Uterus (tissue), 4 donors: ENCODE results near the gene USO1. TPM values are rescaled to one million over a fixed set of nuclear protein-coding genes. Genes with fewer than 3 reads are reported as not detected.
"Not testable (repeated sequence)": the region's sequence is repeated elsewhere in the genome, so short reads cannot be mapped to it uniquely, and the experiment has no call there.

Experiments used
- DNase-seq, 2 donors: peaks; one replicate each; pipeline ENCODE4 v3.0.0-alpha.2; 2019 to 2020
- H3K27ac ChIP-seq, 2 donors: fragments of 200-600 bp; sonication (generic); 1 replicate in 1 of 2; 2 replicates in 1 of 2; pipeline ENCODE4 v1.5.1; 2016 to 2018
- H3K27me3 ChIP-seq, 2 donors: fragments of 200-600 bp; sonication (generic); one replicate each; pipeline ENCODE4 v1.5.1; 2018 to 2019; ENCODE audit warnings: control low read depth in 1 of 2
- H3K36me3 ChIP-seq, 2 donors: fragments of 200-600 bp; sonication (generic); one replicate each; pipeline ENCODE4 v1.5.1; 2019; ENCODE audit warnings: control low read depth in 1 of 2
- H3K4me1 ChIP-seq, 2 donors: fragments of 200-600 bp; sonication (generic); one replicate each; pipeline ENCODE4 v1.5.1; 2018 to 2019; ENCODE audit warnings: control low read depth in 1 of 2
- H3K4me3 ChIP-seq, 2 donors: fragments of 200-600 bp; sonication (generic); 1 replicate in 1 of 2; 2 replicates in 1 of 2; pipeline ENCODE4 v1.5.1; 2018 to 2019; ENCODE audit warnings: mild to moderate bottlenecking in 1 of 2
- H3K9me3 ChIP-seq, 2 donors: fragments of 200-600 bp; sonication (generic); one replicate each; pipeline ENCODE4 v1.5.1; 2019; ENCODE audit warnings: control low read depth in 1 of 2
- CTCF ChIP-seq, 4 experiments: fragments of 200-600 bp in 2 of 4; fragments of 450-650 bp in 2 of 4; sonication (generic) in 2 of 4; IDR thresholded peaks; one replicate each; pipeline ENCODE4 v1.5.1; 2016 to 2019; ENCODE audit warnings: antibody characterized with exemption in 4 of 4, mild to moderate bottlenecking in 2 of 4, moderate library complexity in 1 of 4
- POLR2A ChIP-seq, 2 donors: fragments of 450-650 bp; IDR thresholded peaks; one replicate each; pipeline ENCODE4 v1.6.1; 2016; ENCODE audit warnings: antibody characterized with exemption in 2 of 2, mild to moderate bottlenecking in 1 of 2, moderate library complexity in 1 of 2
- intact Hi-C: fragments of 100-400 bp; cut with DNase I; formaldehyde crosslinking; loops from one replicate; pipeline ENCODE4 v1.15.1; 2023; ENCODE audit warnings: low total_unique reads
- total RNA-seq, 4 donors: library from RNA; depleted of rRNA in 3 of 4; stranded (reverse); fragments of >200 nt in 3 of 4; gene quantifications; one replicate each; pipeline versions ENCODE4 v1.1.0 to v1.2.4, GENCODE V29; 2014 to 2023
- donor health status: DM: yes; HTN: yes; CAD: no.

Gene USO1
- total RNA-seq, 4 donors from 2014 or later: 20.0 to 127 (median 59.4) TPM

DNA sequence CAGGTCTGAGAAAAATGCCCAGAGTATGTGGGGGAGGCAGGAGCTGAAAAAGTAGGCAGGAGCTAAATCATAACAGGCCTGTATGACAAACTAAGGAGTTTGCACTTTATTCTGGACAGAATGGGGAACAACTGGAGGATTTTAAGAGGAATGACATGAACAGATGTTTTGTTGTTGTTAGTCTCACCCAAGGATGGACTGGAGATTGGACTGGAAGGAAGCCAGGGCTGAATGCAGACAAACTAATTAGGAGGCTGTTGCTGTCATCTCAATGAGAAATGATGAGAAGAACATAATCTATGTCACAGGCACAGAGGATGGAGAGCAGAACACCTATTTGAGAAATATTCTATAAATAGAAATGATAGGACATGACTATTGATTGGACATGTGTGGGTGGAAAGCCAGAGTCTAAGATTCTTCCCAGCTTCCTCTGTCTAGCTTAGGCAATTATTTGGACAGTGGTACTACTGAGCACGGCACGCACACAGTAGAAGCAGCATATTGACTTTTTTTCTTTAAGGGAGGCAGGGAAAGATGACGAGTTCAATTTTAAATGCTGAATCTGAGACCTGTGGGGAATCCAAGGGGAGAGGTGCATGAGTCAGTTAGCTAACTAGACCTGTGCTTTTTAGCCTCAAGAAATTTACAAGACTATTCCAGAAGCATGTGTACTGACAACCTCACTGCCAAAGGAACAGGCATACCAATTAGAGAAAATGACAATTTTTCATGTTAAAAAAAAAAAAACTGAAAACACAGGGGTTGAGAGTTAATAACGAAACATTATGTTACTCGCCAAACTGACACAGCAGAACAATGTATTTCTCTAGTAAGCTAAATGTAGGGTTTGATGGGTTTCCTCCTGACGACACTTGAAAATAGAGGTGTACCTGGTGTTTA is 963 bp upstream of the USO1 start:
- peaks cover 0 to 6% of the 10 kb centered on the region in 2 donors for H3K4me1 ChIP-seq
- no peak for DNase-seq
- no peaks in the 10 kb centered on the region for H3K9me3 ChIP-seq
- H3K36me3 ChIP-seq: no peaks in the 10 kb centered on the region
- TF ChIP-seq POLR2A (IDR thresholded peaks at IDR 0.05) (no peak), CTCF (IDR thresholded peaks at IDR 0.05) (no peak)
- H3K27ac ChIP-seq: peak overlapping the region; percentile 95 to 97
- H3K4me3 ChIP-seq: peak overlapping the region; percentile 68 to 91
- no peaks in the 10 kb centered on the region for H3K27me3 ChIP-seq
- intact Hi-C loops: no loop called here

GRCh38 chr4:75724867-75725724 is 719 bp downstream of the USO1 start:
- H3K27ac ChIP-seq: peak overlapping the region; percentile 95 to 97
- DNase-seq: peak; percentile 63 to 73
- H3K9me3 ChIP-seq: no peaks in the 10 kb centered on the region
- H3K4me1 ChIP-seq: peaks cover 0 to 6% of the 10 kb centered on the region in 2 donors
- intact Hi-C loops: no loop called here
- peak overlapping the region; percentile 68 to 91 for H3K4me3 ChIP-seq
- no peaks in the 10 kb centered on the region for H3K36me3 ChIP-seq
- no peaks in the 10 kb centered on the region for H3K27me3 ChIP-seq
- no peak for TF ChIP-seq CTCF (IDR thresholded peaks at IDR 0.05)
- TF ChIP-seq POLR2A (IDR thresholded peaks at IDR 0.05): no peak

DNA sequence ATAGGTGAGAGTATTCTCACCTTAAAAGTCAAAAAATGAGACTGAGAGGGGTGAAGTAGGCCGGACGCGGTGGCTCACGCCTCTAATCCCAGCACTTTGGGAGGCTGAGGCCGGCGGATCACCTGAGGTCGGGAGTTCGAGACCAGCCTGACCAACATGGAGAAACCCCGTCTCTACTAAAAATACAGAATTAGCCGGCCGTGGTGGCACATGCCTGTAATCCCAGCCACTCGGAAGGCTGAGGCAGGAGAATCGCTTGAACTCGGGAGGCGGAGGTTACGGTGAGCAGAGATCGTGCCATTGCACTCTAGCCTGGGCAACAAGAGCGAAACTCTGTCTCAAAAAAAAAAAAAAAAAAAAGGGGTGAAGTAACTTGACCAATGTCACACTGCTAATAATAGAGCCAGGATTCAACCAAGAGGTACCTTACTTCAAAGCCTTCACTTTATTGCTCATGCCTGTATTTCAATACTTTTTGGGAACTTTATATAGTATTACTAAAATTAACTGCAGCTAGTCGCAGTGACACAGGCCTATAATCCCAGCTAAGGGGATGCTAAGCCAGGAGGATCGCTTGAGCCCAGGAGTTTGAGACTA is 1.7 kb downstream of the USO1 start:
- H3K4me1 ChIP-seq, DNase-seq, H3K9me3 ChIP-seq, H3K36me3 ChIP-seq, intact Hi-C loops, H3K27me3 ChIP-seq: not testable (repeated sequence)
- Histone ChIP-seq H3K27ac (peak overlapping the region; percentile 95 to 97), H3K4me3 (peak overlapping the region; percentile 68 to 91)

- Histone ChIP-seq H3K4me3 (no peak overlapping the region), H3K36me3 (no peaks in the 10 kb centered on the region), H3K27ac (no peak overlapping the region), H3K4me1 (peaks cover 0 to 6% of the 10 kb centered on the region in 2 donors), H3K27me3 (no peaks in the 10 kb centered on the region), H3K9me3 (no peaks in the 10 kb centered on the region)
- DNase-seq: no peak
- intact Hi-C loops: no loop called here
- TF ChIP-seq POLR2A (IDR thresholded peaks at IDR 0.05) (no peak), CTCF (IDR thresholded peaks at IDR 0.05) (no peak)
Measured at GRCh38 chr4:75726577-75726976, 2.2 kb downstream of the USO1 start.

DNA sequence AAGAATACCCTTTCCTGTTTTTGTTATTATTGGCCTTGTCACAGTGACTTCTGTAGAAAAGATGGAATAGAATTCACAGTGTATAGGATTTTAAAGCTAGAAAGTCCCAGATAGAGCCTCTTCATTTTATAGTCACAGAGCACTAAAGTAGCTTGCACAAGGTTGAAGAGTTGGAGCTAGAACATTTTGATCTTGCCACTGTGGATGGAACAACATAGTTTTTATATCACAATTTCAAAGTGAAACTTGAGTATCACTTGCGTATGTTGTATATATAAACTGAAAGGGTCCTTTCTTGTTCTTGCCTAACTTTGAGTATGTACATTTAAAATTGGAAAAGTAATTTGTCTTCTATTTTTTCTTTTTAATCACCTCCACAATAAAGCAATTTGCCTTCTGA is 2.7 kb downstream of the USO1 start:
- intact Hi-C loops: no loop called here
- H3K4me1 ChIP-seq: peaks cover 0 to 6% of the 10 kb centered on the region in 2 donors
- no peak overlapping the region for H3K4me3 ChIP-seq
- TF ChIP-seq POLR2A (IDR thresholded peaks at IDR 0.05): no peak
- no peak for TF ChIP-seq CTCF (IDR thresholded peaks at IDR 0.05)
- no peaks in the 10 kb centered on the region for H3K36me3 ChIP-seq
- H3K9me3 ChIP-seq: no peaks in the 10 kb centered on the region
- H3K27ac ChIP-seq: no peak overlapping the region
- no peaks in the 10 kb centered on the region for H3K27me3 ChIP-seq
- DNase-seq: no peak
